HepG2 (cell line): ENCODE data around the gene CCL8. TPM values are rescaled to one million over a fixed set of nuclear protein-coding genes. Genes with fewer than 3 reads are reported as not detected.

Experiments
- ATAC-seq: fragments of 200-7000 bp; cut with Tn5 transposase; 3 replicates; pipeline ENCODE4 v1.9.1; 2020; ENCODE audit warnings: mild to moderate bottlenecking, moderate library complexity
- BruUV-seq: library from RNA; stranded (reverse); fragments of 400-500 nt; replicated peaks from 2 replicates; lab custom pipeline; 2021; lab: Mats Ljungman, UMichigan
- CTCF ChIA-PET: fragments of 300-600 bp; formaldehyde crosslinking; extraction: SDS; loops from one replicate; lab custom pipeline; 2021; ENCODE audit warnings: low total read pairs, inconsistent platforms, low intra/inter-chr PET ratio; lab: Yijun Ruan, JAX
- POLR2A ChIA-PET: fragments of 350-600 bp; sonication (Branson Sonifier 250); formaldehyde crosslinking; loops from one replicate; lab custom pipeline; 2020; ENCODE audit warnings: antibody characterized with exemption, inconsistent platforms; lab: Yijun Ruan, JAX
- DNase-seq: peaks from one replicate; pipeline ENCODE4 v3.0.0-alpha.2; 2015; ENCODE audit warnings: low spot score
- FAIRE-seq: peaks from 3 replicates; lab custom pipeline; 2011; peaks lifted over from hg19 to GRCh38; lab: Jason Lieb, UNC
- H2AFZ ChIP-seq: one replicate; pipeline ENCODE4 v1.6.1; 2011; ENCODE audit warnings: low read length, inconsistent platforms
- H3K27ac ChIP-seq: fragments of 300-600 bp; 3 replicates; pipeline ENCODE4 v1.8.0; 2011; ENCODE audit warnings: mixed run types, mild to moderate bottlenecking, mixed read lengths, low read length, inconsistent platforms; ENCODE audit not compliant: insufficient read depth; ENCODE audit errors: extremely low read length
- H3K27me3 ChIP-seq, 2 experiments: fragments of 200-600 bp in 1 of 2; 2 replicates in 1 of 2; 3 replicates in 1 of 2; pipeline versions ENCODE4 v1.6.0 to v1.8.0; 2011; ENCODE audit warnings: low read length in 2 of 2, mild to moderate bottlenecking in 2 of 2, moderate library complexity in 2 of 2, inconsistent platforms in 1 of 2; ENCODE audit not compliant: insufficient read depth in 2 of 2, control insufficient read depth in 1 of 2
- H3K36me3 ChIP-seq, 2 experiments: fragments of 200-600 bp in 1 of 2; replicated peaks in 1 of 2; 2 replicates in 1 of 2; 3 replicates in 1 of 2; pipeline versions ENCODE4 v1.5.1 to v1.8.0; 2011; ENCODE audit warnings: low read length in 2 of 2, inconsistent platforms in 1 of 2; ENCODE audit not compliant: insufficient read depth in 2 of 2, control insufficient read depth in 1 of 2
- H3K4me1 ChIP-seq: 2 replicates; pipeline ENCODE4 v1.5.1; 2012; ENCODE audit warnings: low read length, inconsistent platforms; ENCODE audit not compliant: insufficient read depth
- H3K4me2 ChIP-seq: 2 replicates; pipeline ENCODE4 v1.6.0; 2011; ENCODE audit warnings: low read depth, low read length, inconsistent platforms
- H3K4me3 ChIP-seq, 3 experiments: fragments of 200-600 bp in 1 of 3; sonication (generic), shearing (Covaris generic) in 1 of 3; replicated peaks in 1 of 3; 2 replicates each; pipeline ENCODE4 v1.5.1; 2011 to 2016; ENCODE audit warnings: low read length in 3 of 3, inconsistent platforms in 2 of 3, low read depth in 2 of 3, mild to moderate bottlenecking in 2 of 3, control low read depth in 1 of 3, mixed read lengths in 1 of 3; ENCODE audit not compliant: insufficient read depth in 1 of 3
- H3K79me2 ChIP-seq: one replicate; pipeline ENCODE4 v1.6.1; 2011; ENCODE audit warnings: low read length, inconsistent platforms; ENCODE audit not compliant: insufficient read depth
- H3K9ac ChIP-seq: 2 replicates; pipeline ENCODE4 v1.6.0; 2011; ENCODE audit warnings: mild to moderate bottlenecking, low read depth, low read length, inconsistent platforms; ENCODE audit not compliant: insufficient read depth
- H3K9me3 ChIP-seq: 2 replicates; pipeline ENCODE4 v1.5.1; 2012; ENCODE audit warnings: mild to moderate bottlenecking, low read length
- H4K20me1 ChIP-seq: 2 replicates; pipeline ENCODE4 v1.6.0; 2011; ENCODE audit warnings: inconsistent platforms, mild to moderate bottlenecking, low read length, moderate library complexity; ENCODE audit not compliant: insufficient read depth
- EEA1 ChIP-seq: sonication (generic); formaldehyde crosslinking; IDR thresholded peaks from 2 replicates; pipeline ENCODE4 v1.5.1; 2020; ENCODE audit warnings: mild to moderate bottlenecking, missing genetic modification reagents, borderline replicate concordance
- ERF ChIP-seq: IDR thresholded peaks from 2 replicates; pipeline ENCODE4 v1.6.1; 2018; ENCODE audit warnings: missing biosample characterization, missing genetic modification reagents
- FOXA3 ChIP-seq: IDR thresholded peaks from 2 replicates; pipeline ENCODE4 v1.6.1; 2016; ENCODE audit warnings: missing genetic modification reagents, missing compliant biosample characterization
- HMGA1 ChIP-seq: sonication (generic); formaldehyde crosslinking; conservative IDR thresholded peaks from 2 replicates; pipeline ENCODE4 v1.4.0; 2020; ENCODE audit warnings: missing genetic modification reagents
- HNF4A ChIP-seq: sonication (generic); formaldehyde crosslinking; IDR thresholded peaks from 2 replicates; pipeline ENCODE4 v1.4.0; 2020; ENCODE audit warnings: missing genetic modification reagents
- NKX3-1 ChIP-seq: sonication (generic); formaldehyde crosslinking; IDR thresholded peaks from 2 replicates; pipeline ENCODE4 v1.5.0; 2020; ENCODE audit warnings: missing genetic modification reagents
- NR1H2 ChIP-seq: sonication (generic); formaldehyde crosslinking; IDR thresholded peaks from 2 replicates; pipeline ENCODE4 v1.8.1; 2022; ENCODE audit warnings: low read depth, missing genetic modification reagents, borderline replicate concordance
- PLSCR1 ChIP-seq: sonication (generic); formaldehyde crosslinking; IDR thresholded peaks from 2 replicates; pipeline ENCODE4 v1.5.0; 2020; ENCODE audit warnings: missing genetic modification reagents, mild to moderate bottlenecking, borderline replicate concordance
- RARG ChIP-seq: sonication (generic); formaldehyde crosslinking; IDR thresholded peaks from 2 replicates; pipeline ENCODE4 v1.4.0; 2020; ENCODE audit warnings: low read depth, mild to moderate bottlenecking, missing genetic modification reagents
- SNAI1 ChIP-seq: sonication (generic); formaldehyde crosslinking; IDR thresholded peaks from 2 replicates; pipeline ENCODE4 v1.5.0; 2020; ENCODE audit warnings: mild to moderate bottlenecking, missing genetic modification reagents, borderline replicate concordance
- THAP11 ChIP-seq: IDR thresholded peaks from 2 replicates; pipeline ENCODE4 v1.6.1; 2016; ENCODE audit warnings: missing biosample characterization, missing genetic modification reagents
- ZFP36 ChIP-seq: fragments of 150-350 bp; IDR thresholded peaks from 2 replicates; pipeline ENCODE4 v1.6.1; 2018; ENCODE audit warnings: borderline replicate concordance, low read length, low read depth; ENCODE audit not compliant: partially characterized antibody
- ZNF230 ChIP-seq: sonication (generic); formaldehyde crosslinking; IDR thresholded peaks from 2 replicates; pipeline ENCODE4 v1.4.0; 2020; ENCODE audit warnings: mild to moderate bottlenecking, missing genetic modification reagents
- ZNF543 ChIP-seq: sonication (generic); formaldehyde crosslinking; IDR thresholded peaks from 2 replicates; pipeline ENCODE4 v1.4.0; 2020; ENCODE audit warnings: mild to moderate bottlenecking, missing genetic modification reagents
- WGBS: methylation state at CpG from one replicate; pipeline ENCODE4 v1.1.6; 2017; ENCODE audit warnings: low lambda C conversion rate; 5-methylcytosine and 5-hydroxymethylcytosine counted together
- in situ Hi-C: cut with HindIII; loops from 2 replicates; pipeline ENCODE4 v1.10.0; 2017; ENCODE audit warnings: low pct_unique_long_range_greater_than_20kb; ENCODE audit not compliant: extremely low pct_ligation_motif_present
- intact Hi-C: fragments of 100-400 bp; cut with micrococcal nuclease; formaldehyde crosslinking; loops from one replicate; pipeline ENCODE4 v1.10.0; 2022; ENCODE audit not compliant: unreplicated experiment
- polyA plus RNA-seq, 8 experiments: library from polyadenylated mRNA; depleted of rRNA in 3 of 8; stranded (reverse) in 7 of 8; unstranded in 1 of 8; fragments of >200 nt; fragmentation: Illumina TruSeq in 4 of 8; extraction: Trizol in 4 of 8; gene quantifications; 2 replicates each; pipeline versions ENCODE4 v1.2.1 to v1.2.3, GENCODE V29; 2011 to 2016; ENCODE audit warnings: low read depth in 4 of 8, missing spikeins in 1 of 8, mixed read lengths in 1 of 8; ENCODE audit not compliant: insufficient read depth in 1 of 8
- total RNA-seq, 5 experiments: library from RNA; depleted of rRNA; stranded (reverse); fragments of >200 nt; fragmentation: Illumina TruSeq; extraction: Trizol; gene quantifications; 2 replicates each; pipeline ENCODE4 v1.2.3, GENCODE V29; 2016; ENCODE audit warnings: low read depth in 1 of 5
- TF ChIP-seq, protein P1 (sequence below): IDR thresholded peaks from 2 replicates; pipeline ENCODE4 v1.6.1; 2012; ENCODE audit warnings: inconsistent platforms
- TF ChIP-seq, protein P2 (sequence below): sonication (generic); formaldehyde crosslinking; IDR thresholded peaks from 2 replicates; pipeline ENCODE4 v1.4.0; 2020; ENCODE audit warnings: mild to moderate bottlenecking, missing genetic modification reagents

Gene CCL8
- total and polyA plus RNA-seq, 2 of the 13 experiments (the other 11 are each of a cell fraction or from before 2014, with no cell fraction given): not detected

GRCh38 chr17:34299027-34299426, 20.2 kb upstream of the CCL8 start:
- CTCF ChIA-PET: no interaction called here

More at GRCh38 chr17:34299027-34299426, 20.2 kb upstream of the CCL8 start:
- Histone ChIP-seq H3K27me3 (no peaks in the 10 kb centered on the region), H3K4me3 (no peak overlapping the region), H3K79me2 (no peaks in the 10 kb centered on the region), H3K36me3 (no peaks in the 10 kb centered on the region), H3K9ac (no peak overlapping the region), H3K27ac (no peak overlapping the region), H2AFZ (no peak overlapping the region), H3K4me1 (no peaks in the 10 kb centered on the region), H4K20me1 (no peaks in the 10 kb centered on the region), H3K4me2 (no peak overlapping the region), H3K9me3 (no peaks in the 10 kb centered on the region)
- FAIRE-seq (no peak), DNase-seq (no peak), ATAC-seq (no peak)
- TF ChIP-seq ZNF230 (CRISPR knock-in tag) (no peak), EEA1 (CRISPR knock-in tag) (no peak), NR1H2 (CRISPR knock-in tag) (no peak), RARG (no peak), PLSCR1 (no peak), NKX3-1 (CRISPR knock-in tag) (no peak), THAP11 (no peak), ERF (CRISPR knock-in tag) (no peak), ZFP36 (no peak), FOXA3 (CRISPR knock-in tag) (no peak), HMGA1 (no peak), HNF4A (CRISPR knock-in tag) (no peak), ZNF543 (CRISPR knock-in tag) (no peak), SNAI1 (CRISPR knock-in tag) (no peak)
- TF ChIP-seq, protein P1, sequence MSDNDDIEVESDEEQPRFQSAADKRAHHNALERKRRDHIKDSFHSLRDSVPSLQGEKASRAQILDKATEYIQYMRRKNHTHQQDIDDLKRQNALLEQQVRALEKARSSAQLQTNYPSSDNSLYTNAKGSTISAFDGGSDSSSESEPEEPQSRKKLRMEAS: no peak
- TF ChIP-seq, protein P2, sequence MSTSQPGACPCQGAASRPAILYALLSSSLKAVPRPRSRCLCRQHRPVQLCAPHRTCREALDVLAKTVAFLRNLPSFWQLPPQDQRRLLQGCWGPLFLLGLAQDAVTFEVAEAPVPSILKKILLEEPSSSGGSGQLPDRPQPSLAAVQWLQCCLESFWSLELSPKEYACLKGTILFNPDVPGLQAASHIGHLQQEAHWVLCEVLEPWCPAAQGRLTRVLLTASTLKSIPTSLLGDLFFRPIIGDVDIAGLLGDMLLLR (CRISPR knock-in tag): no peak
- POLR2A ChIA-PET: no interaction called here
- BruUV-seq: no TSS peak
- intact Hi-C loops: no loop called here
- WGBS: 12% methylated on average over 2 of the region's 2 CpGs
- in situ Hi-C loops: no loop called here
